HUDEP-2 (cell line): ENCODE results near the gene CBFA2T2.
"Not testable (repeated sequence)": the region's sequence is repeated elsewhere in the genome, so short reads cannot be mapped to it uniquely, and the experiment has no call there.

Experiments
- DNase-seq, 76 experiments: peaks; one replicate each; lab custom pipeline; 2025; ENCODE audit not compliant: unreplicated experiment in 76 of 76; lab: John Stamatoyannopoulos, UW

Gene CBFA2T2

GRCh38 chr20:33501000-33501399 is 11.1 kb downstream of the CBFA2T2 start:
- DNase-seq: no peak

- DNase-seq: no peak
Observed at GRCh38 chr20:33503564-33503963, 13.7 kb downstream of the CBFA2T2 start.

GRCh38 chr20:33506576-33506975 is 16.7 kb downstream of the CBFA2T2 start:
- no peak for DNase-seq

- DNase-seq: no peak
Observed at GRCh38 chr20:33507461-33507860, 17.6 kb downstream of the CBFA2T2 start.

- not testable (repeated sequence) for DNase-seq
Observed at GRCh38 chr20:33508015-33508414, 18.1 kb downstream of the CBFA2T2 start.

GRCh38 chr20:33509057-33509456 is 19.2 kb downstream of the CBFA2T2 start:
- DNase-seq: not testable (repeated sequence)

- DNase-seq: not testable (repeated sequence)
Observed at GRCh38 chr20:33511876-33512275, 22.0 kb downstream of the CBFA2T2 start.

- DNase-seq: no peak
Observed at GRCh38 chr20:33515569-33516216, 25.8 kb downstream of the CBFA2T2 start.

GRCh38 chr20:33516882-33517281 is 27.0 kb downstream of the CBFA2T2 start:
- DNase-seq: no peak

- DNase-seq: no peak
Observed at GRCh38 chr20:33518071-33518470, 28.2 kb downstream of the CBFA2T2 start.

GRCh38 chr20:33521461-33521860 is 31.6 kb downstream of the CBFA2T2 start:
- DNase-seq: no peak

- DNase-seq: peak in 1 of 76 experiments; percentile 8
Observed at GRCh38 chr20:33522256-33522820, 32.4 kb downstream of the CBFA2T2 start.

- DNase-seq: no peak
Observed at GRCh38 chr20:33524261-33524660, 34.4 kb downstream of the CBFA2T2 start.

GRCh38 chr20:33526769-33527168 is 36.9 kb downstream of the CBFA2T2 start:
- no peak for DNase-seq

- DNase-seq: no peak
Observed at GRCh38 chr20:33531047-33531877, 41.4 kb downstream of the CBFA2T2 start.

GRCh38 chr20:33531885-33532284 is 42.0 kb downstream of the CBFA2T2 start:
- DNase-seq: no peak

GRCh38 chr20:33532753-33533459 is 43.0 kb downstream of the CBFA2T2 start:
- DNase-seq: no peak

- not testable (repeated sequence) for DNase-seq
Observed at GRCh38 chr20:33535717-33536116, 45.8 kb downstream of the CBFA2T2 start.

- DNase-seq: no peak
Observed at GRCh38 chr20:33537608-33538007, 47.7 kb downstream of the CBFA2T2 start.

- no peak for DNase-seq
Observed at GRCh38 chr20:33539129-33539528, 49.2 kb downstream of the CBFA2T2 start.

- no peak for DNase-seq
Observed at GRCh38 chr20:33540427-33540826, 50.5 kb downstream of the CBFA2T2 start.
